Neural cell (in vitro differentiated cells): Measurements from ENCODE around the gene COL23A1. TPM values are rescaled to one million over a fixed set of nuclear protein-coding genes. Genes with fewer than 3 reads are reported as not detected.

Source experiments
- H2AFZ ChIP-seq: fragments of 200-600, 300-800 bp; sonication (generic), shearing (Covaris generic); 2 replicates; pipeline ENCODE4 v1.6.0; 2014; ENCODE audit warnings: low read depth, mild to moderate bottlenecking, antibody characterized with exemption, low read length, moderate library complexity
- H3F3A ChIP-seq: fragments of 200-600 bp; shearing (Covaris generic); 2 replicates; pipeline ENCODE4 v1.6.1; 2016; ENCODE audit warnings: mild to moderate bottlenecking, moderate library complexity, mixed read lengths, antibody characterized with exemption, low read length; ENCODE audit not compliant: insufficient read depth, poor library complexity, severe bottlenecking
- H3K27ac ChIP-seq: fragments of 200-600, 300-800 bp; sonication (generic), shearing (Covaris generic); 2 replicates; pipeline ENCODE4 v1.5.1; 2014; ENCODE audit warnings: mild to moderate bottlenecking, low read length, moderate library complexity
- H3K27me3 ChIP-seq: fragments of 300-800, 200-600 bp; sonication (generic), shearing (Covaris generic); 2 replicates; pipeline ENCODE4 v1.6.0; 2014; ENCODE audit warnings: mild to moderate bottlenecking, low read depth, low read length, moderate library complexity; ENCODE audit not compliant: insufficient read depth
- H3K36me3 ChIP-seq: fragments of 300-800, 200-600 bp; sonication (generic), shearing (Covaris generic); 2 replicates; pipeline ENCODE4 v1.5.1; 2014; ENCODE audit warnings: mild to moderate bottlenecking, antibody characterized with exemption, low read length, moderate library complexity; ENCODE audit not compliant: insufficient read depth
- H3K4me2 ChIP-seq: fragments of 300-800, 200-600 bp; sonication (generic), shearing (Covaris generic); 2 replicates; pipeline ENCODE4 v1.6.0; 2014; ENCODE audit warnings: mild to moderate bottlenecking, low read length
- H3K4me3 ChIP-seq: fragments of 300-800, 200-600 bp; sonication (generic), shearing (Covaris generic); 2 replicates; pipeline ENCODE4 v1.5.1; 2014; ENCODE audit warnings: mild to moderate bottlenecking, low read length, moderate library complexity
- H3K79me2 ChIP-seq: fragments of 200-600 bp; shearing (Covaris generic); replicated peaks from 2 replicates; pipeline ENCODE4 v1.6.0; 2014; ENCODE audit warnings: mild to moderate bottlenecking, low read length, moderate library complexity; ENCODE audit not compliant: insufficient read depth
- H3K9ac ChIP-seq: fragments of 300-800, 200-600 bp; sonication (generic), shearing (Covaris generic); 2 replicates; pipeline ENCODE4 v1.6.1; 2016; ENCODE audit warnings: mild to moderate bottlenecking, low read length, mixed read lengths
- H3K9me2 ChIP-seq: fragments of 200-600 bp; shearing (Covaris generic); 2 replicates; pipeline ENCODE4 v1.6.1; 2016; ENCODE audit warnings: mild to moderate bottlenecking, low read length, mixed read lengths; ENCODE audit not compliant: insufficient read depth
- H3K9me3 ChIP-seq: fragments of 200-600, 300-800 bp; sonication (generic), shearing (Covaris generic); 2 replicates; pipeline ENCODE4 v1.6.1; 2016; ENCODE audit warnings: mild to moderate bottlenecking, mixed run types, low read length, moderate library complexity, mixed read lengths
- H4K20me1 ChIP-seq: fragments of 200-600 bp; shearing (Covaris generic); 2 replicates; pipeline ENCODE4 v1.6.1; 2016; ENCODE audit warnings: mild to moderate bottlenecking, mixed run types; ENCODE audit not compliant: insufficient read depth
- EP300 ChIP-seq: fragments of 450-650 bp; conservative IDR thresholded peaks from 2 replicates; pipeline ENCODE4 v1.6.1; 2014; ENCODE audit warnings: antibody characterized with exemption, mild to moderate bottlenecking, moderate library complexity; ENCODE audit not compliant: poor library complexity, severe bottlenecking
- EZH2 ChIP-seq: fragments of 200-600, 300-800 bp; shearing (Covaris generic), sonication (generic); IDR thresholded peaks from 2 replicates; pipeline ENCODE4 v1.6.1; 2014; ENCODE audit warnings: antibody characterized with exemption, low read length, borderline replicate concordance, mild to moderate bottlenecking; ENCODE audit not compliant: insufficient read depth, poor library complexity, severe bottlenecking
- MXI1 ChIP-seq: fragments of 450-650 bp; conservative IDR thresholded peaks from 2 replicates; pipeline ENCODE4 v1.6.1; 2014; ENCODE audit warnings: antibody characterized with exemption, mild to moderate bottlenecking; ENCODE audit not compliant: poor library complexity, severe bottlenecking
- POLR2AphosphoS5 ChIP-seq: IDR thresholded peaks from 2 replicates; pipeline ENCODE4 v1.6.1; 2012
- RAD21 ChIP-seq: fragments of 450-650 bp; conservative IDR thresholded peaks from 2 replicates; pipeline ENCODE4 v1.6.1; 2014; ENCODE audit warnings: antibody characterized with exemption, mild to moderate bottlenecking, moderate library complexity
- TAF1 ChIP-seq: IDR thresholded peaks from 2 replicates; pipeline ENCODE4 v1.6.1; 2012; ENCODE audit warnings: low read depth
- polyA plus RNA-seq: library from polyadenylated mRNA; depleted of rRNA; stranded (reverse); fragments of >200 nt; gene quantifications from 2 replicates; pipeline ENCODE4 v1.2.3, GENCODE V29; 2014
- TF ChIP-seq, protein P1 (sequence below): IDR thresholded peaks from 2 replicates; pipeline ENCODE4 v1.6.1; 2012; ENCODE audit warnings: borderline replicate concordance
- TF ChIP-seq, protein P2 (sequence below): fragments of 450-650 bp; IDR thresholded peaks from 2 replicates; pipeline ENCODE4 v1.5.1; 2014; ENCODE audit warnings: antibody characterized with exemption, mild to moderate bottlenecking, moderate library complexity; ENCODE audit not compliant: poor library complexity, severe bottlenecking

COL23A1 gene
- polyA plus RNA-seq, 1 donor from 2014 or later: not detected

DNA sequence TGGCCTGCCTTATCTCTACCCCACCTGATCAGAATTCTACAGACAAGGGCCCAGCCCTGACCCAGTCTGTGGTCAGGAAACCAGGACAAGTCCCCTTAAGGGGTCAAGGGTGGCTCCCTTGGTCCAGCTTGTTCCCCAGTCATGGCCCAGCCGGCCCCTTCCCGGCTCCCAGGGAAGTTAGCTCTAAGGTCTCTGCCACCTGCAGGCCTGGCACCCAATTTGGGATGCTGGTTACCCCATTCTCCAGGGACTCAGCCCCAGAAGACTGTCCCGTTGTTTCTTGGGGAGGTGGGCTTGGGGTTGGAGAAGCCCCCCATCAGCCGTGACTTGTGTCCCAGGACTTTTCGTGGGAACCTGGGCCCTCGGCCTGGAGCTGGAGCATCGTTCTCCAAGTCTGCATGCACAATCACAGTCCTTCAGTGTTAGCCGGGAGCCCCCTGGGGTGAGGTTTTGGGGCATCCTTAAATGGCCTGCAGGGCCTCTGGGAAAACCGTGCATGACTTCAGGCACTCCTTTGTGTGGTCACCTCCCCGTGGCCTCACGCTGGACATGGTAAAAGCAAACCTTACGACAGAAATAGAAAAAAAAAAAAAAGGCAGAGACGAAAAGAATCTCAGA, 206.8 kb downstream of the COL23A1 start:
- H3K9me3 ChIP-seq: no peaks in the 10 kb centered on the region
- H3K4me3 ChIP-seq: no peak overlapping the region
- H3K79me2 ChIP-seq: no peaks in the 10 kb centered on the region
- H3K4me2 ChIP-seq: no peak overlapping the region
- no peak overlapping the region for H3K9ac ChIP-seq
- H2AFZ ChIP-seq: no peak overlapping the region
- H3F3A ChIP-seq: no peaks in the 10 kb centered on the region
- H3K27ac ChIP-seq: no peak overlapping the region
- no peaks in the 10 kb centered on the region for H4K20me1 ChIP-seq
- no peaks in the 10 kb centered on the region for H3K27me3 ChIP-seq
- no peaks in the 10 kb centered on the region for H3K36me3 ChIP-seq
- no peaks in the 10 kb centered on the region for H3K9me2 ChIP-seq
- TF ChIP-seq RAD21: no peak
- TF ChIP-seq MXI1: no peak
- TF ChIP-seq, protein P1, sequence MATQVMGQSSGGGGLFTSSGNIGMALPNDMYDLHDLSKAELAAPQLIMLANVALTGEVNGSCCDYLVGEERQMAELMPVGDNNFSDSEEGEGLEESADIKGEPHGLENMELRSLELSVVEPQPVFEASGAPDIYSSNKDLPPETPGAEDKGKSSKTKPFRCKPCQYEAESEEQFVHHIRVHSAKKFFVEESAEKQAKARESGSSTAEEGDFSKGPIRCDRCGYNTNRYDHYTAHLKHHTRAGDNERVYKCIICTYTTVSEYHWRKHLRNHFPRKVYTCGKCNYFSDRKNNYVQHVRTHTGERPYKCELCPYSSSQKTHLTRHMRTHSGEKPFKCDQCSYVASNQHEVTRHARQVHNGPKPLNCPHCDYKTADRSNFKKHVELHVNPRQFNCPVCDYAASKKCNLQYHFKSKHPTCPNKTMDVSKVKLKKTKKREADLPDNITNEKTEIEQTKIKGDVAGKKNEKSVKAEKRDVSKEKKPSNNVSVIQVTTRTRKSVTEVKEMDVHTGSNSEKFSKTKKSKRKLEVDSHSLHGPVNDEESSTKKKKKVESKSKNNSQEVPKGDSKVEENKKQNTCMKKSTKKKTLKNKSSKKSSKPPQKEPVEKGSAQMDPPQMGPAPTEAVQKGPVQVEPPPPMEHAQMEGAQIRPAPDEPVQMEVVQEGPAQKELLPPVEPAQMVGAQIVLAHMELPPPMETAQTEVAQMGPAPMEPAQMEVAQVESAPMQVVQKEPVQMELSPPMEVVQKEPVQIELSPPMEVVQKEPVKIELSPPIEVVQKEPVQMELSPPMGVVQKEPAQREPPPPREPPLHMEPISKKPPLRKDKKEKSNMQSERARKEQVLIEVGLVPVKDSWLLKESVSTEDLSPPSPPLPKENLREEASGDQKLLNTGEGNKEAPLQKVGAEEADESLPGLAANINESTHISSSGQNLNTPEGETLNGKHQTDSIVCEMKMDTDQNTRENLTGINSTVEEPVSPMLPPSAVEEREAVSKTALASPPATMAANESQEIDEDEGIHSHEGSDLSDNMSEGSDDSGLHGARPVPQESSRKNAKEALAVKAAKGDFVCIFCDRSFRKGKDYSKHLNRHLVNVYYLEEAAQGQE: no peak
- no peak for TF ChIP-seq EZH2
- TF ChIP-seq TAF1: no peak
- TF ChIP-seq EP300: no peak
- TF ChIP-seq POLR2AphosphoS5: no peak

DNA sequence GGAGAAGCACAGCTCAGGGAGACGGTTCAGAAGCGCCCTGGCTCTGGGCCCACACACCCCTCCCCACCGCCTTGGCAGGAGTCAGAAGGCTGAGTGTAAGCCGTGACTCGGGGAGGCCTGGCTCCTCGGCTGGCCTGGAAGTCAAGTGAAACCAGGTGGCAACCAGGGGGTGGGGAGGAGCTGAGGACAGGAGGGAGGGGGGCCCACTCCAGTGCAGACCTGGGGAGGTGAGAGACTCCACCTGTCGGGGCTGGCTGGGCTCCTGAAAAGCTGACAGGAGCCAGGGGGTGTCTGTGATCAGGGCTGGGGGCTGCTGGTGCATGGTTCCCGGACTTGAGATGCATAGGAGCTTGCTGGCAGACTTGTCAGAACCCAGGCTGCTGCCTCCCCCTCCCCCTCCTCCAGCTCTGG, 207.4 kb downstream of the COL23A1 start:
- Histone ChIP-seq H3K9me2 (no peaks in the 10 kb centered on the region), H3K36me3 (no peaks in the 10 kb centered on the region), H3K9me3 (no peaks in the 10 kb centered on the region), H3K79me2 (no peaks in the 10 kb centered on the region), H3F3A (no peaks in the 10 kb centered on the region), H3K27ac (no peak overlapping the region), H2AFZ (no peak overlapping the region), H3K9ac (no peak overlapping the region), H3K4me3 (no peak overlapping the region), H3K4me2 (no peak overlapping the region), H4K20me1 (no peaks in the 10 kb centered on the region), H3K27me3 (no peaks in the 10 kb centered on the region)
- TF ChIP-seq, protein P1: no peak
- TF ChIP-seq, protein P2, sequence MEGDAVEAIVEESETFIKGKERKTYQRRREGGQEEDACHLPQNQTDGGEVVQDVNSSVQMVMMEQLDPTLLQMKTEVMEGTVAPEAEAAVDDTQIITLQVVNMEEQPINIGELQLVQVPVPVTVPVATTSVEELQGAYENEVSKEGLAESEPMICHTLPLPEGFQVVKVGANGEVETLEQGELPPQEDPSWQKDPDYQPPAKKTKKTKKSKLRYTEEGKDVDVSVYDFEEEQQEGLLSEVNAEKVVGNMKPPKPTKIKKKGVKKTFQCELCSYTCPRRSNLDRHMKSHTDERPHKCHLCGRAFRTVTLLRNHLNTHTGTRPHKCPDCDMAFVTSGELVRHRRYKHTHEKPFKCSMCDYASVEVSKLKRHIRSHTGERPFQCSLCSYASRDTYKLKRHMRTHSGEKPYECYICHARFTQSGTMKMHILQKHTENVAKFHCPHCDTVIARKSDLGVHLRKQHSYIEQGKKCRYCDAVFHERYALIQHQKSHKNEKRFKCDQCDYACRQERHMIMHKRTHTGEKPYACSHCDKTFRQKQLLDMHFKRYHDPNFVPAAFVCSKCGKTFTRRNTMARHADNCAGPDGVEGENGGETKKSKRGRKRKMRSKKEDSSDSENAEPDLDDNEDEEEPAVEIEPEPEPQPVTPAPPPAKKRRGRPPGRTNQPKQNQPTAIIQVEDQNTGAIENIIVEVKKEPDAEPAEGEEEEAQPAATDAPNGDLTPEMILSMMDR: no peak
- TF ChIP-seq POLR2AphosphoS5: no peak
